GM12864 (cell line): Measurements from ENCODE around the gene CBLL2.
"Not testable (repeated sequence)": the region's sequence is repeated elsewhere in the genome, so short reads cannot be mapped to it uniquely, and the experiment has no call there.

ENCODE experiments used
- DNase-seq: peaks from one replicate; pipeline ENCODE4 v3.0.0-alpha.2; 2011; ENCODE audit warnings: low read depth
- H3K4me3 ChIP-seq: 2 replicates; pipeline ENCODE4 v1.5.1; 2011; ENCODE audit warnings: mild to moderate bottlenecking, low read depth, low read length, control low read depth
- CTCF ChIP-seq: IDR thresholded peaks from 2 replicates; pipeline ENCODE4 v1.5.1; 2011; ENCODE audit warnings: low read depth, mild to moderate bottlenecking, moderate library complexity, low read length, control low read depth, inconsistent platforms; ENCODE audit errors: missing control alignments

The CBLL2 gene

GRCh38 chrX:22268706-22269105 lies 4.0 kb upstream of the CBLL2 start:
- DNase-seq, result no peak
- no peak for TF ChIP-seq CTCF
- H3K4me3 ChIP-seq, result no peak overlapping the region

GRCh38 chrX:22273714-22274317 lies 1.1 kb downstream of the CBLL2 start:
- no peak overlapping the region for H3K4me3 ChIP-seq
- no peak for TF ChIP-seq CTCF
- DNase-seq, result no peak

DNA sequence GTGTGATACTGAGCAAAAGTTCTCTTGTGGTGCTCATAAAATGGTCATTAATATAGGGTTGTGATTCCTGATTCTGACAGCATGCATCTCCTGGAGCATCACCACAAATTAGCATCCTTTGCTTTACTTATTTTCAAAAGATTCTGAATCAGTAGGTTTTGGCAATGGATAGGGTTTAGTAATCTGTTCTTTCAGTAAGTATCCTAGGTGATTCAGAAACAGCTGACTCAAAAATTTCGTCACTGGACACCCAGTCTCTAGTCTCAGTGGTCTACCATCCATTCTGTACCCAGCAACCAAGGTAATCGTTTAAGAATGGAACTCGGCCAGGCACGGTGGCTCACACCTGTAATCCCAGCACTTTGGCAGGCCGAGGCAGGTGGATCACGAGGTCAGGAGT lies 4.1 kb downstream of the CBLL2 start:
- TF ChIP-seq CTCF, result no peak
- H3K4me3 ChIP-seq, result no peak overlapping the region
- DNase-seq, result no peak

GRCh38 chrX:22278375-22278774 lies 5.7 kb downstream of the CBLL2 start:
- H3K4me3 ChIP-seq, result no peak overlapping the region
- TF ChIP-seq CTCF, result no peak
- no peak for DNase-seq

GRCh38 chrX:22289209-22289608 lies 16.5 kb downstream of the CBLL2 start:
- DNase-seq, H3K4me3 ChIP-seq: not testable (repeated sequence)

DNA sequence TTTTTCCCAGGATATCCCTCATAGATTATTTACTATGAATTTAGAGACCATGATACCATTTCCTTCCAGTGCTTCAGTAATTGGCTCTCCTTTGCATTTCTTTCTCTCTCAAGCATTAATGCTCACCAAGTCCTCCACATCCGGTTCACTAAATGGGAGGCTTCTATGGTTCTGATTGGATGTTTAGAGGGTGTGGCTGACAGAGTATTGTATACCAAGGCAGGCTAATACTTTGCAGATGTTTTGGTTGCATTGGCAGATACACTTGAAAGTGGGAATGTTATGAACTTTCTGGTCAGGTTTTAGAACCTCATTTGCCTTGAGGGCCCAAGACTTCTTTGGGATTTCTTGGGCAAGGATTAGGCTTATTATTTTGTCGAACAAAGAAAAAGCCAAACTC lies 24.2 kb downstream of the CBLL2 start:
- DNase-seq, result no peak
- no peak for TF ChIP-seq CTCF
- H3K4me3 ChIP-seq, result no peak overlapping the region

GRCh38 chrX:22300130-22300529 lies 27.4 kb downstream of the CBLL2 start:
- no peak for DNase-seq
- H3K4me3 ChIP-seq, result no peak overlapping the region
- no peak for TF ChIP-seq CTCF
